HG03175 (cell line): Measurements from ENCODE around the gene MYO1D.

Experiments used
- ATAC-seq: cut with Tn5 transposase; IDR thresholded peaks from one replicate; pipeline ENCODE4 v1.9.1; 2021; ENCODE audit warnings: mild to moderate bottlenecking, moderate library complexity; ENCODE audit not compliant: unreplicated experiment

MYO1D gene

DNA sequence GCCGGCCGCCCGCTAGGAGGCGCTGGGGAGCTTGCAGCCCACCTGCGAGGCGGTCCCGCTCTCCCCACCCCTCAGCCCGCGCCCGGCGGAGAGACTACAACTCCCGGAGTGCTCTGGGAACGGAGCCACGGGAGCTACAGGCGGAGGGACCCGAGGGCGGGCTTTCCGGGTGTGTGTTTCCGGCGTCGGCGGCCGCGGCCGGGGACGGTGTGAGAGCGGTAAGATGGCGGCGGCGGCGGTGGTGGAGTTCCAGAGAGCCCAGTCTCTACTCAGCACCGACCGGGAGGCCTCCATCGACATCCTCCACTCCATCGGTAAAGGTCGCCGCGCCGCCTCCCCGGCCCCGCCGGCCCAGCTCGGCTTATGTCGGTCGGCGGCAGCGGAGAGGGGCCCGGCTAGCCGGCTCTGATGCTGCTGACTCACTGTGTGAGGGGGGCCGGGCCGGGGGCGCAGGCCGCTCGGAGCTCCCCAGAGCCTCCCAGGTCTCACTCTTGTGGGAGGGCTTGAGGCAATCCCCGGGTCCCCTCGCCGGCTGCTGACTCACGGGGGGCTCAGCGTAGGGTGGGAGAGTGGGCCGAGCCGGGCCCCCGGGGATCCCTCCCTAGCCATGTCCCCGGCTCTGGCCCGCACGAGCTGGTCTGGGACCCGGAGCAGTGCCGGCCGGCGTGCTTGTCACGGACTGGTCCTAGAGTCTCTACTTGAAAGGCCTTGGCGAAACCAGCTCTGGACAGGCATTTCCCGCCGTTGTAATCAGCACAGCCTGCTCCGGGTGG, 432.4 kb downstream of the MYO1D start, which contains the start of gene PSMD11:
PSMD11 (plus strand) TSS at position 210 of the 773 bp plus-strand sequence; CDS start at position 224, 14 bp downstream.
- peak; percentile 92 for ATAC-seq

DNA sequence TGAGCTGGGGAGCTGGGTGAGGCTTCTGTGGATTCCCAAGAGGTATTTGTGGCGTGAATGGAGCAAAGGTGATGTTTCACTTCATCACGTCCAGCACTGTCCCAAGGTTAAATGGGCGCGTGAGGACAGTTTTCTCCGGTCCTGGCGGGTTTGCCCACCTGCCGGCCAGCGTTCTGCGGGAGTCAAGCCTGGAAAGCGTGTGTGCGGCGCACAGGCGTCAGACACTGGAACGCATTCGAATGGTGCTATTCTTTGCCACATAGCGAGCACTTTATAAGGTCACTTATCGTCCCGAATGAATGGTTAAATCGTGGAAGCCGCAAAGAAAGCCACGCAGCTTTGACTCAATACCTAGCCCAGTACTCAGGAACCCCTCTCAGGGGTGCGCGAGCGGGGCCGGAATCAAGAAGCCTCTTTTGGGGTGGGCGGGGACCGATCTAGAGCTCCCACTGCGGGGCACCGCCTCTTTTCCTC, 433.1 kb downstream of the MYO1D start:
- ATAC-seq: peak; percentile 2
